HL-60 (cell line): Measurements from ENCODE around the gene MAP2K5.

ENCODE experiments used
- GABPA ChIP-seq: IDR thresholded peaks from 2 replicates; pipeline ENCODE4 v1.6.1; 2012; ENCODE audit warnings: low read depth
- POLR2AphosphoS5 ChIP-seq: IDR thresholded peaks from 2 replicates; pipeline ENCODE4 v1.6.1; 2012; ENCODE audit warnings: low read depth
- SPI1 ChIP-seq: IDR thresholded peaks from 2 replicates; pipeline ENCODE4 v1.6.1; 2012; ENCODE audit warnings: low read depth, mild to moderate bottlenecking, borderline replicate concordance
- TF ChIP-seq, protein P1 (sequence below): IDR thresholded peaks from one replicate; pipeline ENCODE4 v1.5.1; 2011; ENCODE audit warnings: low read length, control low read depth, inconsistent platforms; ENCODE audit not compliant: insufficient read depth
- TF ChIP-seq, protein P2 (sequence below): IDR thresholded peaks from 2 replicates; pipeline ENCODE4 v1.6.1; 2012; ENCODE audit warnings: low read depth; ENCODE audit not compliant: insufficient replicate concordance

DNA sequence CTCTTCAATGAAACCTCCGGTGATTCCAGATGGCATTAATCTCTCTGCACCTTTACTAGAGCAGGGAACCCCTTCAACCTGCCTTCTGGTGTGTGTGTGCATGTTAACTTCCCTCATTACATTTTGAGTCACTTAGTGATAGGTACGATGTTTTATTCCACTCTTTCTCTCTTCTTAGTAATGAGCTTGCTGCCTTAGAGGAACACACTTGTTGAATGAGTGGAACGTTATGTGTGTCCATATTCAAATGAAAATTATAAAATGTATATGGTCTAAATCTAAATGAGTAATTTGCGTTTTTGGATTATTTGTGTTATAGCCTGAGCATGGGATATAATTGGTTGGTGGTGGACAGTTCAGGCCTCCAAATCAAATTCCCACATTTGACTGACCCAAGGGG, 12.1 kb downstream of the MAP2K5 start:
- TF ChIP-seq, protein P1, sequence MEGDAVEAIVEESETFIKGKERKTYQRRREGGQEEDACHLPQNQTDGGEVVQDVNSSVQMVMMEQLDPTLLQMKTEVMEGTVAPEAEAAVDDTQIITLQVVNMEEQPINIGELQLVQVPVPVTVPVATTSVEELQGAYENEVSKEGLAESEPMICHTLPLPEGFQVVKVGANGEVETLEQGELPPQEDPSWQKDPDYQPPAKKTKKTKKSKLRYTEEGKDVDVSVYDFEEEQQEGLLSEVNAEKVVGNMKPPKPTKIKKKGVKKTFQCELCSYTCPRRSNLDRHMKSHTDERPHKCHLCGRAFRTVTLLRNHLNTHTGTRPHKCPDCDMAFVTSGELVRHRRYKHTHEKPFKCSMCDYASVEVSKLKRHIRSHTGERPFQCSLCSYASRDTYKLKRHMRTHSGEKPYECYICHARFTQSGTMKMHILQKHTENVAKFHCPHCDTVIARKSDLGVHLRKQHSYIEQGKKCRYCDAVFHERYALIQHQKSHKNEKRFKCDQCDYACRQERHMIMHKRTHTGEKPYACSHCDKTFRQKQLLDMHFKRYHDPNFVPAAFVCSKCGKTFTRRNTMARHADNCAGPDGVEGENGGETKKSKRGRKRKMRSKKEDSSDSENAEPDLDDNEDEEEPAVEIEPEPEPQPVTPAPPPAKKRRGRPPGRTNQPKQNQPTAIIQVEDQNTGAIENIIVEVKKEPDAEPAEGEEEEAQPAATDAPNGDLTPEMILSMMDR: no peak
- TF ChIP-seq, protein P2, sequence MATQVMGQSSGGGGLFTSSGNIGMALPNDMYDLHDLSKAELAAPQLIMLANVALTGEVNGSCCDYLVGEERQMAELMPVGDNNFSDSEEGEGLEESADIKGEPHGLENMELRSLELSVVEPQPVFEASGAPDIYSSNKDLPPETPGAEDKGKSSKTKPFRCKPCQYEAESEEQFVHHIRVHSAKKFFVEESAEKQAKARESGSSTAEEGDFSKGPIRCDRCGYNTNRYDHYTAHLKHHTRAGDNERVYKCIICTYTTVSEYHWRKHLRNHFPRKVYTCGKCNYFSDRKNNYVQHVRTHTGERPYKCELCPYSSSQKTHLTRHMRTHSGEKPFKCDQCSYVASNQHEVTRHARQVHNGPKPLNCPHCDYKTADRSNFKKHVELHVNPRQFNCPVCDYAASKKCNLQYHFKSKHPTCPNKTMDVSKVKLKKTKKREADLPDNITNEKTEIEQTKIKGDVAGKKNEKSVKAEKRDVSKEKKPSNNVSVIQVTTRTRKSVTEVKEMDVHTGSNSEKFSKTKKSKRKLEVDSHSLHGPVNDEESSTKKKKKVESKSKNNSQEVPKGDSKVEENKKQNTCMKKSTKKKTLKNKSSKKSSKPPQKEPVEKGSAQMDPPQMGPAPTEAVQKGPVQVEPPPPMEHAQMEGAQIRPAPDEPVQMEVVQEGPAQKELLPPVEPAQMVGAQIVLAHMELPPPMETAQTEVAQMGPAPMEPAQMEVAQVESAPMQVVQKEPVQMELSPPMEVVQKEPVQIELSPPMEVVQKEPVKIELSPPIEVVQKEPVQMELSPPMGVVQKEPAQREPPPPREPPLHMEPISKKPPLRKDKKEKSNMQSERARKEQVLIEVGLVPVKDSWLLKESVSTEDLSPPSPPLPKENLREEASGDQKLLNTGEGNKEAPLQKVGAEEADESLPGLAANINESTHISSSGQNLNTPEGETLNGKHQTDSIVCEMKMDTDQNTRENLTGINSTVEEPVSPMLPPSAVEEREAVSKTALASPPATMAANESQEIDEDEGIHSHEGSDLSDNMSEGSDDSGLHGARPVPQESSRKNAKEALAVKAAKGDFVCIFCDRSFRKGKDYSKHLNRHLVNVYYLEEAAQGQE: no peak
- TF ChIP-seq SPI1: no peak
- TF ChIP-seq POLR2AphosphoS5: no peak
- TF ChIP-seq GABPA: no peak
